DOHH2 (cell line): Measurements from ENCODE around the gene CTBS.

Experiments
- H3F3A ChIP-seq: fragments of 200-600 bp; sonication (generic), shearing (Covaris generic); 2 replicates; pipeline ENCODE4 v1.6.0; 2016; ENCODE audit warnings: antibody characterized with exemption, mild to moderate bottlenecking; ENCODE audit not compliant: control insufficient read depth, insufficient read depth
- H3K27ac ChIP-seq: fragments of 200-600 bp; sonication (generic); 2 replicates; pipeline ENCODE4 v1.5.1; 2014; ENCODE audit warnings: low read depth, mild to moderate bottlenecking, low read length, moderate library complexity
- H3K27me3 ChIP-seq: fragments of 200-600 bp; sonication (generic); 2 replicates; pipeline ENCODE4 v1.6.1; 2014; ENCODE audit warnings: mild to moderate bottlenecking, low read length, mixed read lengths; ENCODE audit not compliant: control insufficient read depth
- H3K36me3 ChIP-seq: fragments of 200-600 bp; sonication (generic); 2 replicates; pipeline ENCODE4 v1.6.1; 2014; ENCODE audit warnings: mild to moderate bottlenecking, low read length, moderate library complexity, mixed read lengths; ENCODE audit not compliant: control insufficient read depth
- H3K4me1 ChIP-seq: fragments of 200-600 bp; sonication (generic); 2 replicates; pipeline ENCODE4 v1.6.1; 2014; ENCODE audit warnings: mild to moderate bottlenecking, low read length, mixed read lengths; ENCODE audit not compliant: control insufficient read depth
- H3K4me2 ChIP-seq: fragments of 200-600 bp; sonication (generic); 2 replicates; pipeline ENCODE4 v1.6.0; 2014; ENCODE audit warnings: mild to moderate bottlenecking, low read length, moderate library complexity
- H3K4me3 ChIP-seq: fragments of 200-600 bp; sonication (generic); 2 replicates; pipeline ENCODE4 v1.5.1; 2014; ENCODE audit warnings: mild to moderate bottlenecking, low read length, mixed read lengths
- H3K79me2 ChIP-seq: fragments of 200-600 bp; sonication (generic); 2 replicates; pipeline ENCODE4 v1.6.1; 2014; ENCODE audit warnings: mild to moderate bottlenecking, low read length, mixed read lengths; ENCODE audit not compliant: control insufficient read depth
- H3K9me2 ChIP-seq: fragments of 200-600 bp; sonication (generic); replicated peaks from 2 replicates; pipeline ENCODE4 v1.6.1; 2014; ENCODE audit warnings: mild to moderate bottlenecking, low read length, mixed read lengths; ENCODE audit not compliant: control insufficient read depth
- H3K9me3 ChIP-seq: fragments of 200-600 bp; sonication (generic); 2 replicates; pipeline ENCODE4 v1.6.1; 2014; ENCODE audit warnings: antibody characterized with exemption, low read length, mixed read lengths; ENCODE audit not compliant: control insufficient read depth, insufficient read depth
- H4K20me1 ChIP-seq: fragments of 200-600 bp; sonication (generic); 2 replicates; pipeline ENCODE4 v1.6.0; 2014; ENCODE audit warnings: low read depth, mild to moderate bottlenecking, antibody characterized with exemption, low read length, moderate library complexity; ENCODE audit not compliant: control insufficient read depth, insufficient read depth
- EZH2phosphoT487 ChIP-seq: fragments of 200-600 bp; sonication (generic); IDR thresholded peaks from 2 replicates; pipeline ENCODE4 v1.6.1; 2017; ENCODE audit warnings: borderline replicate concordance, mild to moderate bottlenecking, antibody characterized with exemption, low read length, moderate library complexity, mixed read lengths
- TF ChIP-seq, protein P1 (sequence below): fragments of 200-600 bp; sonication (generic); IDR thresholded peaks from one replicate; pipeline ENCODE4 v1.5.1; 2014; ENCODE audit warnings: antibody characterized with exemption, mild to moderate bottlenecking, low read depth, low read length; ENCODE audit not compliant: poor library complexity, severe bottlenecking

The CTBS gene

DNA sequence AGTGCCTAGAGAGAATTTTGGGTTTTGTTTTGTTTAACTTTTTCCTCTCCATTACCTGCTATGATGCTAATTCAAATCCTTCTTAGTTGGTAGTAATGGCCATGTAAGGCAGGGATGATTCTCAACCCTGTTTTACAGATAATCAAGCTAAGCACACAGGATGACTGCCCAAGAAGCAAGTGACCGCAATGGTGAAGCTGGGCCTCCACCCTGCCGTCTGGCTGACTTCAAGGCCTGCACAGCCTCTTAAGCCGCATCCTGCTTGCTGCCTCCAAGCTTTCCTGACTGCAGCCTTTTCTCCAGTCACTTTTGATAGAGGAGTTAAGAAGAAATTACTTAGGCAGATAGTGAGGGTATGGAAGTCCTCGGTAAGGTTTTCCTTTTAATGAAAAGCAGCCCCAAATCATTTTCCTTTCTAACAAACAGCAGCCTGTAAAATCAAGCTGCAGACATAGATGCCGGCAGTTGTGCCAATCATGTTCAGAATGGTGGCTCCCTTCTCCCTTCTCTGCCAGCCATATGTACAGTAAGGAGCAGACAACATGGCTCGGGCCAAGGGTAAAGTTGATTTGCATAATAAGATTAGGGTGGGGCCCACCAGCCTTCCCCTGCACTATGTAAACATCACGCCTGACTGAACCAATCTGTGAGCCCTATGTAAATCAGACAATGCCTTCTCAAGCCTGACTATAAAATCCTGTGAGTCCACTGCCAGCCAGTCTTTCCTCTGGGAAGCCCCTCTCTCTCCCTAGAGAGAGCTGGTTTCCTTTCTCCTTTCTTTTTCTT lies 8.8 kb upstream of the CTBS start:
- Histone ChIP-seq H4K20me1 (no peaks in the 10 kb centered on the region), H3K79me2 (no peaks in the 10 kb centered on the region), H3K4me1 (peaks cover 15% of the 10 kb centered on the region), H3K27ac (no peak overlapping the region), H3K9me2 (no peaks in the 10 kb centered on the region), H3K4me3 (no peak overlapping the region), H3K9me3 (peaks cover 6% of the 10 kb centered on the region; the same call in 1 of the 2 replicates), H3F3A (no peaks in the 10 kb centered on the region), H3K36me3 (no peaks in the 10 kb centered on the region), H3K4me2 (no peak overlapping the region), H3K27me3 (no peaks in the 10 kb centered on the region)
- TF ChIP-seq, protein P1, sequence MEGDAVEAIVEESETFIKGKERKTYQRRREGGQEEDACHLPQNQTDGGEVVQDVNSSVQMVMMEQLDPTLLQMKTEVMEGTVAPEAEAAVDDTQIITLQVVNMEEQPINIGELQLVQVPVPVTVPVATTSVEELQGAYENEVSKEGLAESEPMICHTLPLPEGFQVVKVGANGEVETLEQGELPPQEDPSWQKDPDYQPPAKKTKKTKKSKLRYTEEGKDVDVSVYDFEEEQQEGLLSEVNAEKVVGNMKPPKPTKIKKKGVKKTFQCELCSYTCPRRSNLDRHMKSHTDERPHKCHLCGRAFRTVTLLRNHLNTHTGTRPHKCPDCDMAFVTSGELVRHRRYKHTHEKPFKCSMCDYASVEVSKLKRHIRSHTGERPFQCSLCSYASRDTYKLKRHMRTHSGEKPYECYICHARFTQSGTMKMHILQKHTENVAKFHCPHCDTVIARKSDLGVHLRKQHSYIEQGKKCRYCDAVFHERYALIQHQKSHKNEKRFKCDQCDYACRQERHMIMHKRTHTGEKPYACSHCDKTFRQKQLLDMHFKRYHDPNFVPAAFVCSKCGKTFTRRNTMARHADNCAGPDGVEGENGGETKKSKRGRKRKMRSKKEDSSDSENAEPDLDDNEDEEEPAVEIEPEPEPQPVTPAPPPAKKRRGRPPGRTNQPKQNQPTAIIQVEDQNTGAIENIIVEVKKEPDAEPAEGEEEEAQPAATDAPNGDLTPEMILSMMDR = no peak
- no peak for TF ChIP-seq EZH2phosphoT487

DNA sequence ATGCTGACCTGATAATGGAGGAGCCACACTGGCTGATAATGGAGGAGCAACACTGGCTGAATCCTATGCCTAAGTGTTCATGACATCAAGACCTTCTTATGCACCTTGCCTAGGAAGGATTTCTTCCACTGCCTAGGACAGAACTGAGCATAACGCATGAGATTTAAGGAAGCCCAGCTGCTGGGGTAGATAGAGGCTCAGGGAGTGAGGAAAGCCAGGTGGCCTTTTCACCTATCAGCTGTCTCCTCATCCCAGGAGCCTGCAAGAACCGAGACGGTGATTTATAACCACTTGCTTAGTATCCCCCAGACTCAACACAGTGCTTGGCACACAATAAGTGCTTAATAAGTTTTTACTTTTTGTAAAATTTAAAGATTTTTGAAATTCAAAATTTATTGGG lies 7.4 kb upstream of the CTBS start:
- Histone ChIP-seq H3K9me2 (no peaks in the 10 kb centered on the region), H3K27ac (no peak overlapping the region), H3K4me3 (no peak overlapping the region), H3F3A (no peaks in the 10 kb centered on the region), H3K36me3 (no peaks in the 10 kb centered on the region), H3K4me1 (peaks cover 15% of the 10 kb centered on the region), H3K4me2 (no peak overlapping the region), H3K79me2 (no peaks in the 10 kb centered on the region), H3K9me3 (peaks cover 6% of the 10 kb centered on the region; the same call in 1 of the 2 replicates), H4K20me1 (no peaks in the 10 kb centered on the region), H3K27me3 (no peaks in the 10 kb centered on the region)
- TF ChIP-seq, protein P1 = no peak
- no peak for TF ChIP-seq EZH2phosphoT487

DNA sequence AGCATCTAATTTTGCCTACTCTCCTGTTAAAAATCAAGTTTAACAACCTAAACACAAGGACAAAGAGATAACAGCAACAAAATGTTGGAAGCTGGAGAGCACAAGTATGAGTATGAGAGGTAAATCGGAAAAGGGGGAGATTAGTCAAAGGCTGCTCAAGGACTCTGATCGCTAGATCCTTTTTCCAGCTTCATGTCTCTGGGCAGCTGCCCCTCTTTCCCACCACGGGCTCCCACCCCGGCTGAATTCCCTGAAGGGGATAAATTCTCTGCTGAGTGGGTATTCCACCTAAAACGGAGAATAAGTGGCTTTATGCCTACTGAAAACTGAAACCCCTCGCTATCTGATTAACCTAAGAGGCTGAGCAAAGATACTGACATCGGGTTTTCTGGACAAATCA lies 696 bp upstream of the CTBS start:
- H3K27me3 ChIP-seq = no peaks in the 10 kb centered on the region
- H3F3A ChIP-seq = peaks cover 5% of the 10 kb centered on the region
- H3K79me2 ChIP-seq = peaks cover 15% of the 10 kb centered on the region
- H3K27ac ChIP-seq = no peak overlapping the region
- peaks cover 21% of the 10 kb centered on the region for H3K4me1 ChIP-seq
- no peaks in the 10 kb centered on the region for H4K20me1 ChIP-seq
- H3K4me2 ChIP-seq = peak overlapping the region; percentile 78
- TF ChIP-seq EZH2phosphoT487 = no peak
- TF ChIP-seq, protein P1 = no peak
- H3K9me3 ChIP-seq = no peaks in the 10 kb centered on the region
- H3K9me2 ChIP-seq = no peaks in the 10 kb centered on the region
- H3K36me3 ChIP-seq = peaks cover 8% of the 10 kb centered on the region
- H3K4me3 ChIP-seq = peak overlapping the region; percentile 75
